Measurements from ENCODE around the gene TEX14. TPM values are rescaled to one million over a fixed set of nuclear protein-coding genes. Genes with fewer than 3 reads are reported as not detected.

Gene TEX14
- total and polyA plus RNA-seq, 2 experiments from 2014 or later: 0.15 TPM; not detected in 1

- Histone ChIP-seq H3F3A (ENCODE audit: insufficient read depth) (peaks cover 5% of the 10 kb centered on the region; the same call in 1 of the 2 replicates), H3K27ac (no peak overlapping the region), H3K4me1 (ENCODE audit: insufficient read depth) (peaks cover 7% of the 10 kb centered on the region), H3K36me3 (ENCODE audit: low read depth) (no peaks in the 10 kb centered on the region), H3K9me3 (ENCODE audit: low read depth) (no peaks in the 10 kb centered on the region), H3K9ac (no peak overlapping the region), H4K20me1 (ENCODE audit: insufficient read depth) (no peaks in the 10 kb centered on the region), H3K4me2 (ENCODE audit: unreplicated experiment) (no peak overlapping the region), H3K79me2 (ENCODE audit: insufficient read depth) (no peaks in the 10 kb centered on the region), H3K9me2 (ENCODE audit: insufficient read depth) (no peaks in the 10 kb centered on the region), H2AFZ (no peak overlapping the region), H3K27me3 (replicated peaks; ENCODE audit: insufficient read depth) (no peaks in the 10 kb centered on the region), H3K4me3 (no peak overlapping the region)
- no peak for DNase-seq
- 67 to 82% methylated on average over 3 of the region's 3 CpGs for WGBS, 2 experiments (ENCODE audit: low coverage in 1 of 2, low lambda C conversion rate in 2 of 2, missing lambda C conversion rate in 2 of 2)
- in situ Hi-C loops (cut with MboI): no loop called here
- no peak for TF ChIP-seq EZH2 (IDR thresholded peaks at IDR 0.05; ENCODE audit: insufficient read depth, poor library complexity, severe bottlenecking)
- no peak for TF ChIP-seq EZH2phosphoT487 (IDR thresholded peaks at IDR 0.05; ENCODE audit: insufficient read depth, low read depth)
Measured at GRCh38 chr17:58572846-58573245, 119.0 kb downstream of the TEX14 start.

GRCh38 chr17:58570758-58571157, 121.1 kb downstream of the TEX14 start:
- H3K36me3 ChIP-seq (ENCODE audit: low read depth): no peaks in the 10 kb centered on the region
- no peaks in the 10 kb centered on the region for H3K79me2 ChIP-seq (ENCODE audit: insufficient read depth)
- H3K9me2 ChIP-seq (ENCODE audit: insufficient read depth): no peaks in the 10 kb centered on the region
- peaks cover 4% of the 10 kb centered on the region; the same call in 1 of the 2 replicates for H3F3A ChIP-seq (ENCODE audit: insufficient read depth)
- H3K4me1 ChIP-seq (ENCODE audit: insufficient read depth): peaks cover 4% of the 10 kb centered on the region
- no peak for DNase-seq
- no peak for TF ChIP-seq EZH2phosphoT487 (IDR thresholded peaks at IDR 0.05; ENCODE audit: insufficient read depth, low read depth)
- no peak for TF ChIP-seq EZH2 (IDR thresholded peaks at IDR 0.05; ENCODE audit: insufficient read depth, poor library complexity, severe bottlenecking)
- H3K9ac ChIP-seq: no peak overlapping the region
- H3K9me3 ChIP-seq (ENCODE audit: low read depth): no peaks in the 10 kb centered on the region
- in situ Hi-C loops (cut with MboI): no loop called here
- no peaks in the 10 kb centered on the region for H3K27me3 ChIP-seq (replicated peaks; ENCODE audit: insufficient read depth)
- no peaks in the 10 kb centered on the region for H4K20me1 ChIP-seq (ENCODE audit: insufficient read depth)
- H3K27ac ChIP-seq: no peak overlapping the region
- no peak overlapping the region for H3K4me2 ChIP-seq (ENCODE audit: unreplicated experiment)
- H3K4me3 ChIP-seq: no peak overlapping the region
- WGBS, 2 experiments (ENCODE audit: low coverage in 1 of 2, low lambda C conversion rate in 2 of 2, missing lambda C conversion rate in 2 of 2): 75 to 78% methylated on average over 4 of the region's 4 CpGs
- H2AFZ ChIP-seq: no peak overlapping the region

- Histone ChIP-seq H3K79me2 (ENCODE audit: insufficient read depth) (no peaks in the 10 kb centered on the region), H3K4me1 (ENCODE audit: insufficient read depth) (no peaks in the 10 kb centered on the region), H3K4me2 (ENCODE audit: unreplicated experiment) (no peak overlapping the region), H3F3A (ENCODE audit: insufficient read depth) (no peaks in the 10 kb centered on the region), H3K27me3 (replicated peaks; ENCODE audit: insufficient read depth) (no peaks in the 10 kb centered on the region; the same call in 1 of the 2 replicates), H3K36me3 (ENCODE audit: low read depth) (no peaks in the 10 kb centered on the region), H3K9me2 (ENCODE audit: insufficient read depth) (no peaks in the 10 kb centered on the region), H3K9me3 (ENCODE audit: low read depth) (no peaks in the 10 kb centered on the region), H2AFZ (no peak overlapping the region), H4K20me1 (ENCODE audit: insufficient read depth) (no peaks in the 10 kb centered on the region), H3K27ac (no peak overlapping the region), H3K9ac (no peak overlapping the region), H3K4me3 (no peak overlapping the region)
- TF ChIP-seq EZH2phosphoT487 (IDR thresholded peaks at IDR 0.05; ENCODE audit: insufficient read depth, low read depth): no peak
- TF ChIP-seq EZH2 (IDR thresholded peaks at IDR 0.05; ENCODE audit: insufficient read depth, poor library complexity, severe bottlenecking): no peak
- WGBS, 2 experiments (ENCODE audit: low coverage in 1 of 2, low lambda C conversion rate in 2 of 2, missing lambda C conversion rate in 2 of 2): 50 to 92% methylated on average over 1 of the region's 1 CpG
- DNase-seq: no peak
- in situ Hi-C loops (cut with MboI): no loop called here
Measured at GRCh38 chr17:58569196-58569595, 122.6 kb downstream of the TEX14 start.

DNA sequence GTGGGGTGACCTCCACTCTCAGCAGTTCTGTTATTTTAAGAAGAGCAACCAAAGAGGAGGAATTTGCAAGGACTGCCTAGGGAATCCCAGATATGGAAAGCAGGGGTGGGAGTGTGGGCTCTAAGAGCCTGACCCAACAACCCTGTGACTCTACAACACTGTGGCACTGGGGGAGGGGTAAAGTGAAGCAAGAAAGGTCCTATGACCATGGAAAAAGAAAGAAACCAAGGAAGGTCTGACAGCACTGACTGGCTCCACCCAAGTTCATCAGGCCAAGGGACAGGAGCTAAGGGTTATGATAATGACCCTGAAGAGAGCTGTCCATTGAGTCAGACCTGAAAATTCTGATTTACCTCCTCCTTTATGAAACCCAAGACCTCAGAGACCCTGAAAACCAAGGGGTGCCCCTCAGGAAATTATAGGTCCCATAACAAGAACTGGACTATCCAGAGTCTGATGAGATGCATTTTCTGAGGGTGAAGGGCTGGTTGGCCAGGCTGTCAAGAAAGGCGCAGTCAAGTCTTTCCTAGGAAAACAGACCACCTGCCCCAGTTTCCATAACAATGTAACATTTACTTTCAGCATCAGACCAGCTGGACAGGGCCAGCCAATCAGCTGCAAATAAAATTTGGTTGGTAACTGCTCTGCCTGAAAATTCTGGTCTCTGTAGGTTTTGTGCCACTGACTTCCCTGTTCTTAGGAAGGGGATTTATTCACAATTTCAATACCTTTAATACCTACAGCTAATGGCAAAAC, 123.6 kb downstream of the TEX14 start:
- Histone ChIP-seq H3K27me3 (replicated peaks; ENCODE audit: insufficient read depth) (no peaks in the 10 kb centered on the region; the same call in 1 of the 2 replicates), H3K9ac (no peak overlapping the region), H3K4me3 (no peak overlapping the region), H3K4me2 (ENCODE audit: unreplicated experiment) (no peak overlapping the region), H3K36me3 (ENCODE audit: low read depth) (no peaks in the 10 kb centered on the region), H3K9me2 (ENCODE audit: insufficient read depth) (no peaks in the 10 kb centered on the region), H4K20me1 (ENCODE audit: insufficient read depth) (no peaks in the 10 kb centered on the region), H3K79me2 (ENCODE audit: insufficient read depth) (no peaks in the 10 kb centered on the region), H3K9me3 (ENCODE audit: low read depth) (no peaks in the 10 kb centered on the region), H3K27ac (no peak overlapping the region), H2AFZ (no peak overlapping the region), H3F3A (ENCODE audit: insufficient read depth) (no peaks in the 10 kb centered on the region), H3K4me1 (ENCODE audit: insufficient read depth) (no peaks in the 10 kb centered on the region)
- TF ChIP-seq EZH2phosphoT487 (IDR thresholded peaks at IDR 0.05; ENCODE audit: insufficient read depth, low read depth): no peak
- TF ChIP-seq EZH2 (IDR thresholded peaks at IDR 0.05; ENCODE audit: insufficient read depth, poor library complexity, severe bottlenecking): no peak
- no peak for DNase-seq
- 7 to 11% methylated on average over 1 of the region's 1 CpG for WGBS, 2 experiments (ENCODE audit: low coverage in 1 of 2, low lambda C conversion rate in 2 of 2, missing lambda C conversion rate in 2 of 2)
- in situ Hi-C loops (cut with MboI): no loop called here

Data from GM23248 (cell line).